ENCODE results near the gene SNAP25.

Gene SNAP25

GRCh38 chr20:10179574-10180298, 38.9 kb upstream of the SNAP25 start:
- H3K4me3 Mint-ChIP-seq: no peak overlapping the region
- H3K36me3 Mint-ChIP-seq (ENCODE audit: low read depth): no peaks in the 10 kb centered on the region
- H3K27me3 Mint-ChIP-seq (ENCODE audit: low read depth): peaks cover 8% of the 10 kb centered on the region
- peak overlapping the region in 1 of 3 experiments; percentile 75 for H3K27ac Mint-ChIP-seq
- TF ChIP-seq CTCF (IDR thresholded peaks at IDR 0.05; ENCODE audit: unreplicated experiment in 3 of 3): peak; percentile 25 to 38 (median 30)
- peaks cover 9% of the 10 kb centered on the region for H3K4me1 Mint-ChIP-seq
- no peaks in the 10 kb centered on the region for H3K9me3 Mint-ChIP-seq

DNA sequence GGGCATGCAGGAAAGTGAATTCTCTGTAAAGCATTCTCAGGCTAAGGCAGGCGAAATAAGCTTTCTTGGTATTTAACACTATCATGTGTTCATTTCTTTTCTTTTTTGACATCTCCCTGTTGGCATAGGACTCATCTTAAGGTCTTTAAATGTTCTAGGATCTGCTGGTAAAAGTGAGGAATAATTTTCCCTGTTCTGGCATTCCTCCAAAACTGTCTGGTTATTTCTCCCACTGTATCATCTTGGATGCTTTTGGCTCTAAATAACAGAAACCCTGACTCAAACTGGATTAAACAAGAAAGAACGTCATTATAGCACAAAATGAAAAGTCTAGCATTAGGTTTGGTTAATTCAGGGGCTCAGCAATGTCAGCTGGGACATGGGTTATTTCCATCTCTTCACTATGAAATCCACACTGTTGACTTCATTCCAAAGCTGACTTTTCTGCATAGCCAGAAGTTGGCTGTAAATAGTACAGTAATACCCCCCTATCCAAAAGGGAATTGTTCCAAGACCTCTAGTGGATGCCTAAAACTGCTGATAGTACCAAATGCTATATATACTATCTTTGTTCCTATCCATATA, 37.9 kb upstream of the SNAP25 start:
- Mint-ChIP-seq H3K27ac (peak overlapping the region in 1 of 3 experiments; percentile 75), H3K9me3 (peaks cover 6% of the 10 kb centered on the region), H3K36me3 (ENCODE audit: low read depth) (no peaks in the 10 kb centered on the region), H3K4me1 (peaks cover 9% of the 10 kb centered on the region), H3K4me3 (no peak overlapping the region), H3K27me3 (ENCODE audit: low read depth) (peaks cover 8% of the 10 kb centered on the region)
- no peak for TF ChIP-seq CTCF (IDR thresholded peaks at IDR 0.05; ENCODE audit: unreplicated experiment in 3 of 3)

DNA sequence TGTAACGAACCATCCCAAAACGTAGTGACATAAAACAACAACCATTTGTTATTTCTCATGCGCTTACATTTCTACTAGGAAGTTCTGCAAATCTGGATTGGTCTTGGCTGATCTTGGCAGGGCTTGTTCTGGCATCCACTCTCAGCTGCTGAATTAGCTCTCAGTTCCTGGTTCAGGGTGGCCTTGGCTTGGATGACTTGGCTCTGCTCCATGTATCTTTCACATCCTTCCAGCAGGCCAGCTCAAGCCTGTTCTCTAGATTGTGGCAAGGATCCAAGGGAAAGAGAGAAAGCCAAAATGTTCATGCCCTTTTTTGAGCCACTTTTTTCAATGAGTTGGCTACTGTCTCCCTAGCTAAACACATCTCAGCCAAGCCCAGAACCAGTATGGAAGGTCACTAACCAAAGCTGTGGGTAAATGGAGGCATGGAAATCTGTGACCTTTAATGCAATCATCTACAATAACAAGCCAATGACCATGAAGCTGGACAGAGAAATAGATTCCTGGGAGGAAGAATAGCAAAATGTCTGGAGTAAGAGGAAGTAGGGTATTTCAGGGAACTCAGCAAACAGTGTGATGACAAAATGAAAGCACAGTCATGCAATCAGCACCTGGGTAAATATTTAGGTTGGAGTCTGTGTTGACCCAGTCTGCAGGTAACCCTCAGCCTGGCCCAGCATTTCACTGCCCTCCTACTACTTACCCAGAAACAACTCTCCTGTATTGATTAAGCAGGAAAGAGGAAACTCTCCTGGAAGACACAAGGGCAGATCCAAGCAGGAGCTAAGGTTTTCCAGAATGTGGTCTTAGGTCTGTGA, 32.7 kb upstream of the SNAP25 start:
- no peak overlapping the region for H3K4me3 Mint-ChIP-seq
- TF ChIP-seq CTCF (IDR thresholded peaks at IDR 0.05; ENCODE audit: unreplicated experiment in 3 of 3): no peak
- no peaks in the 10 kb centered on the region for H3K27me3 Mint-ChIP-seq (ENCODE audit: low read depth)
- H3K27ac Mint-ChIP-seq: peak overlapping the region in 1 of 3 experiments; percentile 3
- H3K36me3 Mint-ChIP-seq (ENCODE audit: low read depth): no peaks in the 10 kb centered on the region
- peaks cover under 1% of the 10 kb centered on the region for H3K4me1 Mint-ChIP-seq
- H3K9me3 Mint-ChIP-seq: peaks cover 6% of the 10 kb centered on the region

- no peaks in the 10 kb centered on the region for H3K36me3 Mint-ChIP-seq (ENCODE audit: low read depth)
- no peaks in the 10 kb centered on the region for H3K27me3 Mint-ChIP-seq (ENCODE audit: low read depth)
- no peak overlapping the region for H3K27ac Mint-ChIP-seq
- H3K4me3 Mint-ChIP-seq: no peak overlapping the region
- H3K9me3 Mint-ChIP-seq: peaks cover 5% of the 10 kb centered on the region
- H3K4me1 Mint-ChIP-seq: peaks cover 12% of the 10 kb centered on the region
- TF ChIP-seq CTCF (IDR thresholded peaks at IDR 0.05; ENCODE audit: unreplicated experiment in 3 of 3): no peak
These were observed 28.2 kb upstream of the SNAP25 start for GRCh38 chr20:10190456-10190855.

- Mint-ChIP-seq H3K27ac (peak overlapping the region in 2 of 3 experiments; percentile 4 to 92), H3K27me3 (ENCODE audit: low read depth) (no peaks in the 10 kb centered on the region), H3K4me1 (peaks cover 12% of the 10 kb centered on the region), H3K4me3 (no peak overlapping the region), H3K36me3 (ENCODE audit: low read depth) (no peaks in the 10 kb centered on the region), H3K9me3 (peaks cover 4% of the 10 kb centered on the region)
- TF ChIP-seq CTCF (IDR thresholded peaks at IDR 0.05; ENCODE audit: unreplicated experiment in 3 of 3): no peak
These were observed 26.5 kb upstream of the SNAP25 start for GRCh38 chr20:10192171-10192570.

All from nephron (organoid).